Measurements from ENCODE around the gene ABCA2.

Gene ABCA2

GRCh38 chr9:137040568-137040967 is 12.5 kb upstream of the ABCA2 start:
- no peak overlapping the region for H3K4me3 ChIP-seq (ENCODE audit: low read depth, low read length)
- in situ Hi-C loops (cut with HindIII; ENCODE audit: low sequenced_read_pairs), result loop anchor here (25.0 kb wide), 1 partner anchor 253 kb away; the partner anchor contains the start of genes CCDC183 and TMEM141
- no peak for DNase-seq (ENCODE audit: low read depth)
- no peak for TF ChIP-seq CTCF (IDR thresholded peaks at IDR 0.05; ENCODE audit: low read depth, low read length, missing control alignments)

GRCh38 chr9:137039611-137040366 is 11.8 kb upstream of the ABCA2 start:
- no peak for DNase-seq (ENCODE audit: low read depth)
- no peak overlapping the region for H3K4me3 ChIP-seq (ENCODE audit: low read depth, low read length)
- in situ Hi-C loops (cut with HindIII; ENCODE audit: low sequenced_read_pairs), result loop anchor here (25.0 kb wide), 1 partner anchor 252 kb away; the partner anchor contains the start of genes CCDC183 and TMEM141
- no peak for TF ChIP-seq CTCF (IDR thresholded peaks at IDR 0.05; ENCODE audit: low read depth, low read length, missing control alignments)

GRCh38 chr9:137038916-137039315 is 10.9 kb upstream of the ABCA2 start:
- no peak for TF ChIP-seq CTCF (IDR thresholded peaks at IDR 0.05; ENCODE audit: low read depth, low read length, missing control alignments)
- in situ Hi-C loops (cut with HindIII; ENCODE audit: low sequenced_read_pairs), result loop anchor here (25.0 kb wide), 1 partner anchor 252 kb away; the partner anchor contains the start of genes CCDC183 and TMEM141
- H3K4me3 ChIP-seq (ENCODE audit: low read depth, low read length), result no peak overlapping the region
- DNase-seq (ENCODE audit: low read depth), result no peak

GRCh38 chr9:137037483-137037882 is 9.4 kb upstream of the ABCA2 start:
- no peak for TF ChIP-seq CTCF (IDR thresholded peaks at IDR 0.05; ENCODE audit: low read depth, low read length, missing control alignments)
- no peak for DNase-seq (ENCODE audit: low read depth)
- in situ Hi-C loops (cut with HindIII; ENCODE audit: low sequenced_read_pairs), result loop anchor here (25.0 kb wide), 1 partner anchor 250 kb away; the partner anchor contains the start of genes CCDC183 and TMEM141
- H3K4me3 ChIP-seq (ENCODE audit: low read depth, low read length), result no peak overlapping the region

GRCh38 chr9:137037035-137037434 is 9.0 kb upstream of the ABCA2 start:
- TF ChIP-seq CTCF (IDR thresholded peaks at IDR 0.05; ENCODE audit: low read depth, low read length, missing control alignments), result no peak
- no peak for DNase-seq (ENCODE audit: low read depth)
- in situ Hi-C loops (cut with HindIII; ENCODE audit: low sequenced_read_pairs), result loop anchor here (25.0 kb wide), 1 partner anchor 250 kb away; the partner anchor contains the start of genes CCDC183 and TMEM141
- no peak overlapping the region for H3K4me3 ChIP-seq (ENCODE audit: low read depth, low read length)

GRCh38 chr9:137035937-137036336 is 7.9 kb upstream of the ABCA2 start:
- no peak overlapping the region for H3K4me3 ChIP-seq (ENCODE audit: low read depth, low read length)
- no peak for DNase-seq (ENCODE audit: low read depth)

More at GRCh38 chr9:137035937-137036336, 7.9 kb upstream of the ABCA2 start:
- in situ Hi-C loops (cut with HindIII; ENCODE audit: low sequenced_read_pairs), result loop anchor here (25.0 kb wide), 1 partner anchor 249 kb away; the partner anchor contains the start of genes CCDC183 and TMEM141
- no peak for TF ChIP-seq CTCF (IDR thresholded peaks at IDR 0.05; ENCODE audit: low read depth, low read length, missing control alignments)

All from astrocyte of the cerebellum (primary cell).